HG02852 (cell line): Measurements from ENCODE around the gene ANGPTL5.
"Not testable (repeated sequence)": the region's sequence is repeated elsewhere in the genome, so short reads cannot be mapped to it uniquely, and the experiment has no call there.

Experiments used
- ATAC-seq: cut with Tn5 transposase; IDR thresholded peaks from one replicate; pipeline ENCODE4 v1.9.1; 2021; ENCODE audit warnings: mild to moderate bottlenecking, moderate library complexity; ENCODE audit not compliant: unreplicated experiment

Gene ANGPTL5

GRCh38 chr11:101916422-101916821, at the start of gene ANGPTL5:
ANGPTL5 (minus strand) TSS chr11:101916522; CDS start chr11:101907909, 8,613 bp downstream.
- ATAC-seq = no peak

- not testable (repeated sequence) for ATAC-seq
Measured at GRCh38 chr11:101964200-101964599, 47.9 kb upstream of the ANGPTL5 start.

GRCh38 chr11:101960231-101960630, 43.9 kb upstream of the ANGPTL5 start:
- ATAC-seq = no peak

GRCh38 chr11:101955701-101956100, 39.4 kb upstream of the ANGPTL5 start:
- ATAC-seq = no peak

GRCh38 chr11:101955278-101955677, 39.0 kb upstream of the ANGPTL5 start:
- ATAC-seq = no peak

GRCh38 chr11:101949680-101950220, 33.4 kb upstream of the ANGPTL5 start:
- no peak for ATAC-seq

- no peak for ATAC-seq
Measured at GRCh38 chr11:101945448-101945847, 29.1 kb upstream of the ANGPTL5 start.

GRCh38 chr11:101944923-101945322, 28.6 kb upstream of the ANGPTL5 start:
- no peak for ATAC-seq

GRCh38 chr11:101940901-101941520, 24.7 kb upstream of the ANGPTL5 start:
- ATAC-seq = no peak

- no peak for ATAC-seq
Measured at GRCh38 chr11:101931692-101932091, 15.4 kb upstream of the ANGPTL5 start.

- ATAC-seq = no peak
Measured at GRCh38 chr11:101929294-101929915, 13.1 kb upstream of the ANGPTL5 start.

- no peak for ATAC-seq
Measured at GRCh38 chr11:101923554-101923953, 7.2 kb upstream of the ANGPTL5 start.

GRCh38 chr11:101920992-101921391, 4.7 kb upstream of the ANGPTL5 start:
- no peak for ATAC-seq

GRCh38 chr11:101917226-101917625, 904 bp upstream of the ANGPTL5 start:
- ATAC-seq = no peak

GRCh38 chr11:101915791-101916291, 481 bp downstream of the ANGPTL5 start:
- ATAC-seq = peak; percentile 40

- ATAC-seq = peak; percentile 99
Measured at GRCh38 chr11:101914738-101915426, 1.4 kb downstream of the ANGPTL5 start, which contains the start of gene CEP126. CEP126 (plus strand) TSS chr11:101915010; CDS start chr11:101915285, 275 bp downstream.

- no peak for ATAC-seq
Measured at GRCh38 chr11:101914341-101914737, 2.0 kb downstream of the ANGPTL5 start.

GRCh38 chr11:101913656-101914055, 2.7 kb downstream of the ANGPTL5 start:
- ATAC-seq = no peak

GRCh38 chr11:101912823-101913284, 3.5 kb downstream of the ANGPTL5 start:
- no peak for ATAC-seq

GRCh38 chr11:101909087-101909486, 7.2 kb downstream of the ANGPTL5 start:
- no peak for ATAC-seq

GRCh38 chr11:101907815-101908214, 8.5 kb downstream of the ANGPTL5 start:
- ATAC-seq = no peak
